ENCODE measurements around the gene TMEM175. TPM values are rescaled to one million over a fixed set of nuclear protein-coding genes. Genes with fewer than 3 reads are reported as not detected.

TMEM175 gene
- total RNA-seq, 2 experiments from 2014 or later: 51.3 to 57.7 TPM

- Mint-ChIP-seq H3K4me1 (ENCODE audit: low read depth) (peaks cover under 1% of the 10 kb centered on the region), H3K9me3 (no peaks in the 10 kb centered on the region), H3K36me3 (ENCODE audit: low read depth) (no peaks in the 10 kb centered on the region), H3K27ac (no peak overlapping the region), H3K4me3 (no peak overlapping the region), H3K27me3 (no peaks in the 10 kb centered on the region)
- ATAC-seq (ENCODE audit: poor library complexity) (no peak), DNase-seq (no peak)
- ChIA-PET POLR2A (no interaction called here), CTCF (no interaction called here)
- TF ChIP-seq, protein P1, sequence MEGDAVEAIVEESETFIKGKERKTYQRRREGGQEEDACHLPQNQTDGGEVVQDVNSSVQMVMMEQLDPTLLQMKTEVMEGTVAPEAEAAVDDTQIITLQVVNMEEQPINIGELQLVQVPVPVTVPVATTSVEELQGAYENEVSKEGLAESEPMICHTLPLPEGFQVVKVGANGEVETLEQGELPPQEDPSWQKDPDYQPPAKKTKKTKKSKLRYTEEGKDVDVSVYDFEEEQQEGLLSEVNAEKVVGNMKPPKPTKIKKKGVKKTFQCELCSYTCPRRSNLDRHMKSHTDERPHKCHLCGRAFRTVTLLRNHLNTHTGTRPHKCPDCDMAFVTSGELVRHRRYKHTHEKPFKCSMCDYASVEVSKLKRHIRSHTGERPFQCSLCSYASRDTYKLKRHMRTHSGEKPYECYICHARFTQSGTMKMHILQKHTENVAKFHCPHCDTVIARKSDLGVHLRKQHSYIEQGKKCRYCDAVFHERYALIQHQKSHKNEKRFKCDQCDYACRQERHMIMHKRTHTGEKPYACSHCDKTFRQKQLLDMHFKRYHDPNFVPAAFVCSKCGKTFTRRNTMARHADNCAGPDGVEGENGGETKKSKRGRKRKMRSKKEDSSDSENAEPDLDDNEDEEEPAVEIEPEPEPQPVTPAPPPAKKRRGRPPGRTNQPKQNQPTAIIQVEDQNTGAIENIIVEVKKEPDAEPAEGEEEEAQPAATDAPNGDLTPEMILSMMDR (IDR thresholded peaks at IDR 0.05): no peak
- Histone ChIP-seq H3K36me3 (ENCODE audit: insufficient read depth, low read length) (peaks cover 6% of the 10 kb centered on the region), H3K4me1 (ENCODE audit: insufficient read depth, low read length) (peaks cover 14% of the 10 kb centered on the region), H3K4me3 (ENCODE audit: low read length) (no peak overlapping the region), H3K27ac (ENCODE audit: low read depth in 1 of 2, low read length in 2 of 2) (no peak overlapping the region), H3K9me3 (ENCODE audit: control insufficient read depth in 1 of 2, insufficient read depth in 1 of 2, low read length in 2 of 2) (no peaks in the 10 kb centered on the region), H3K27me3 (ENCODE audit: control insufficient read depth in 1 of 2, insufficient read depth in 2 of 2, low read length in 2 of 2) (no peaks in the 10 kb centered on the region)
- intact Hi-C loops (cut with DNase I, micrococcal nuclease): no loop called here
Measured at GRCh38 chr4:991451-992296, 59.4 kb downstream of the TMEM175 start.

DNA sequence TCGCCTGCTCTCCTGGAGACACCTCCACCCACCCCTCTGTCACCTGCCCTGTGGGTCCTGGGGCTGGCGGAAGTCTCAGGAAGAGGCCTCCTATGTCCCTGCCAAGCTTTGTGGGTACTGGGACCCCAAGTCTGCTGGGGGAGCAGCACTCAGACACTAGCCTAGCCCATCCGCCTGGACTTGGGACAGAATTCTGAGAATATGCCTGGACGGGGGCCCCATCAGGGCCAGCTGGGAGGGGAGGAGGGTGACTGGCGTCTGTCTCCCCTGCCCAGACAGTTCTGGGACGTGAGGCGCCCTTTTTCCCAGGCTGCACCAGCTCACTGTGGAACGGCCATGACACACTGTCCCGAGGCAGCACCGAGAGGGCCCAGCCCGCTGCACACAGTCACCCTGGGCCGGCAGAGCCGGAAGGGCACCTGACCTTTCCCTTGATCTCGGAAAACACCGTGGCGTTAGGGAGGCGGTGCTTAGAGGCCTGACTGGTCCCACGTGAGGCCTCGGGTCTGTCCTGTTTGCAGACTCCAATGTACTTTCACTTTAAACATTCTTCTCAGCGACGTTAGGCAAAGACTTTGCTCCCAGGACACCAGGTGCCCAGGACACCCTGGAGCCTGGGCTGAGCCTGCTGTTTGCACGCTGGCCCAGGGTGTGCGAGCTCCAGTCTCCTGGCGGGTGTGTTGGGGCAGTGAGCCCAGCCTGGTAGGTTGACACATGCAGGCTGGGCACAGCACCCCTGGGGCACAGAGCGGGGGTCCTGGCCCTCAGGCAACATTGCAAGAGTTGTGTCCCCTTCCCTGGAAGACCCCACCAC, 60.2 kb downstream of the TMEM175 start:
- Mint-ChIP-seq H3K36me3 (ENCODE audit: low read depth) (no peaks in the 10 kb centered on the region), H3K27ac (no peak overlapping the region), H3K4me3 (no peak overlapping the region), H3K27me3 (no peaks in the 10 kb centered on the region), H3K4me1 (ENCODE audit: low read depth) (no peaks in the 10 kb centered on the region), H3K9me3 (no peaks in the 10 kb centered on the region)
- Histone ChIP-seq H3K4me3 (ENCODE audit: low read length) (no peak overlapping the region), H3K27ac (ENCODE audit: low read depth in 1 of 2, low read length in 2 of 2) (no peak overlapping the region), H3K4me1 (ENCODE audit: insufficient read depth, low read length) (peaks cover 10% of the 10 kb centered on the region), H3K27me3 (ENCODE audit: control insufficient read depth in 1 of 2, insufficient read depth in 2 of 2, low read length in 2 of 2) (peaks cover under 1 to 3% of the 10 kb centered on the region in 2 experiments), H3K9me3 (ENCODE audit: control insufficient read depth in 1 of 2, insufficient read depth in 1 of 2, low read length in 2 of 2) (peaks cover 0 to under 1% of the 10 kb centered on the region in 2 experiments), H3K36me3 (ENCODE audit: insufficient read depth, low read length) (peaks cover 6% of the 10 kb centered on the region)
- CTCF ChIA-PET: no interaction called here
- intact Hi-C loops (cut with DNase I, micrococcal nuclease): no loop called here
- POLR2A ChIA-PET: no interaction called here
- DNase-seq: no peak
- ATAC-seq (ENCODE audit: poor library complexity): no peak
- TF ChIP-seq, protein P1 (IDR thresholded peaks at IDR 0.05): no peak

GRCh38 chr4:993111-994029, 61.1 kb downstream of the TMEM175 start, which contains the start of gene SLC26A1:
Gene SLC26A1 (minus strand): TSS chr4:993404. CDS start chr4:991703, 1,701 bp downstream.
- Mint-ChIP-seq H3K36me3 (ENCODE audit: low read depth) (no peaks in the 10 kb centered on the region), H3K4me1 (ENCODE audit: low read depth) (peaks cover 7% of the 10 kb centered on the region), H3K27ac (no peak within 1 kb of the TSS), H3K9me3 (no peaks in the 10 kb centered on the region), H3K4me3 (no peak within 1 kb of the TSS), H3K27me3 (peaks cover 6% of the 10 kb centered on the region)
- no peak for DNase-seq
- Histone ChIP-seq H3K27me3 (ENCODE audit: control insufficient read depth in 1 of 2, insufficient read depth in 2 of 2, low read length in 2 of 2) (peaks cover 9 to 11% of the 10 kb centered on the region in 2 experiments), H3K9me3 (ENCODE audit: control insufficient read depth in 1 of 2, insufficient read depth in 1 of 2, low read length in 2 of 2) (peaks cover 0 to 9% of the 10 kb centered on the region in 2 experiments), H3K27ac (ENCODE audit: low read depth in 1 of 2, low read length in 2 of 2) (no peak within 1 kb of the TSS), H3K36me3 (ENCODE audit: insufficient read depth, low read length) (peaks cover 6% of the 10 kb centered on the region), H3K4me3 (ENCODE audit: low read length) (no peak within 1 kb of the TSS), H3K4me1 (ENCODE audit: insufficient read depth, low read length) (peaks cover 10% of the 10 kb centered on the region)
- POLR2A ChIA-PET: no interaction called here
- CTCF ChIA-PET: no interaction called here
- ATAC-seq (ENCODE audit: poor library complexity): no peak
- intact Hi-C loops (cut with DNase I, micrococcal nuclease): no loop called here
- TF ChIP-seq, protein P1 (IDR thresholded peaks at IDR 0.05): no peak

All from CD4-positive, alpha-beta T cell (primary cell).